Thymus (tissue), 11 donors: ENCODE measurements around the gene NUBP2. TPM values are rescaled to one million over a fixed set of nuclear protein-coding genes. Genes with fewer than 3 reads are reported as not detected.
"Not testable (repeated sequence)": the region's sequence is repeated elsewhere in the genome, so short reads cannot be mapped to it uniquely, and the experiment has no call there.

Experiments
- DNase-seq, 9 donors: peaks; one replicate each; pipeline ENCODE4 v3.0.0-alpha.2; 2013; ENCODE audit warnings: low spot score in 9 of 9, low read depth in 6 of 9, missing footprints in 1 of 9
- H3K27ac ChIP-seq, 2 donors: one replicate each; pipeline ENCODE4 v1.5.1; 2013; ENCODE audit warnings: control low read depth in 1 of 2, low read depth in 1 of 2, low read length in 1 of 2, mild to moderate bottlenecking in 1 of 2, moderate library complexity in 1 of 2
- H3K27me3 ChIP-seq, 2 donors: one replicate each; pipeline ENCODE4 v1.5.1; 2013; ENCODE audit warnings: low read length in 1 of 2; ENCODE audit not compliant: control insufficient read depth in 2 of 2, insufficient read depth in 1 of 2
- H3K36me3 ChIP-seq, 2 donors: one replicate each; pipeline ENCODE4 v1.5.1; 2013; ENCODE audit warnings: low read length in 1 of 2, mild to moderate bottlenecking in 1 of 2, moderate library complexity in 1 of 2; ENCODE audit not compliant: control insufficient read depth in 2 of 2, insufficient read depth in 2 of 2
- H3K4me1 ChIP-seq, 2 donors: one replicate each; pipeline ENCODE4 v1.5.1; 2013; ENCODE audit warnings: low read length in 2 of 2; ENCODE audit not compliant: control insufficient read depth in 2 of 2, insufficient read depth in 2 of 2
- H3K4me3 ChIP-seq, 2 donors: one replicate each; pipeline ENCODE4 v1.5.1; 2013; ENCODE audit warnings: low read length in 2 of 2, control low read depth in 1 of 2, mild to moderate bottlenecking in 1 of 2
- H3K9me3 ChIP-seq, 2 donors: one replicate each; pipeline ENCODE4 v1.5.1; 2013; ENCODE audit warnings: low read length in 1 of 2, mild to moderate bottlenecking in 1 of 2; ENCODE audit not compliant: control insufficient read depth in 2 of 2, insufficient read depth in 1 of 2
- WGBS: extraction: QIAGEN DNeasy Blood & Tissue Kit; methylation state at CpG from one replicate; pipeline ENCODE4 v1.1.7; 2013; 5-methylcytosine and 5-hydroxymethylcytosine counted together
- polyA plus RNA-seq: library from polyadenylated mRNA; stranded (reverse); fragments of 200-250 nt; gene quantifications from one replicate; pipeline ENCODE4 v1.2.3, GENCODE V29; 2013
- total RNA-seq: library from RNA; stranded (reverse); fragments of 120-200 nt; gene quantifications from one replicate; pipeline ENCODE4 v1.2.4, GENCODE V29; 2013
- donor health status: healthy.

The NUBP2 gene
- total and polyA plus RNA-seq, 2 donors: 73.9 to 80.6 TPM

DNA sequence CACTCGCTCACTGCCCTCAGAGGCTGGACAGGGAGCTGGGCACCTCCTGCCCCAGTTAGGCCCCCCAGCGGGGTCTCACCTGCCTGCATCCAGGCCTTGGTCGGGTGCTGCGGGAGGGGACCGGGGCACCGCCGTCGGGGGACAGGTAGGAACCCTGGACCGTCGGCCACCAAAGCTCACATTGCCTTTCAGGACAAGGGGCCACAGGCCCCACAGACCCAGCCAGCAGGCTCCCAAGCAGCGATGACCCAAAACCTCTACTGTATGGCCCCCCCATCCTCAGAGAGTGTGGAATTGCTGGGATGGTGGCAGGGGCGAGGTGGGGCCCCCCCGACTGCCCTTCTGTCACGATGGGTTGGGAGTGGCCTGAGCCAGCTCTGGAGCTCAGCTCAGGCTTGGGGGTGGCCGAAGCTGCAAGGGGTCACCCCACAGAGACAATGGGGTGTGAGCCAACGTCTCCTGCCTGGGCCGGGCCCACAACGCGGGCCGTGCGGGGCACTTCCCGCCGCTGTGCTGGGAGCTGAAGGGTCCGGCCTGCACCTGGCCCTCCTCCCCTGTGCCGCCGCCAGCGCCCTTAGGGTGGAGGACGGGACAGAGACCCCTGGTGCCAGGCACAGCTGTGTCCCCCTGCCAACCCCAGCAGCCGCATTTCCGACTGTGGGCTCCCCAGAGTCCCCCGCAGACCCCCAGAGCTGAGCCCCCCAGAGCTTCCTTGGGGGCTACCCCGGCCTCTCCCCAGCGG lies 10.2 kb downstream of the NUBP2 start:
- Histone ChIP-seq H3K27ac (no peak overlapping the region), H3K4me3 (no peak overlapping the region), H3K4me1 (peaks cover 0 to 3% of the 10 kb centered on the region in 2 donors), H3K27me3 (no peaks in the 10 kb centered on the region), H3K9me3 (peaks cover 0 to 6% of the 10 kb centered on the region in 2 donors), H3K36me3 (peaks cover 28 to 45% of the 10 kb centered on the region in 2 donors)
- DNase-seq: no peak
- 94% methylated on average over 33 of the region's 33 CpGs for WGBS

DNA sequence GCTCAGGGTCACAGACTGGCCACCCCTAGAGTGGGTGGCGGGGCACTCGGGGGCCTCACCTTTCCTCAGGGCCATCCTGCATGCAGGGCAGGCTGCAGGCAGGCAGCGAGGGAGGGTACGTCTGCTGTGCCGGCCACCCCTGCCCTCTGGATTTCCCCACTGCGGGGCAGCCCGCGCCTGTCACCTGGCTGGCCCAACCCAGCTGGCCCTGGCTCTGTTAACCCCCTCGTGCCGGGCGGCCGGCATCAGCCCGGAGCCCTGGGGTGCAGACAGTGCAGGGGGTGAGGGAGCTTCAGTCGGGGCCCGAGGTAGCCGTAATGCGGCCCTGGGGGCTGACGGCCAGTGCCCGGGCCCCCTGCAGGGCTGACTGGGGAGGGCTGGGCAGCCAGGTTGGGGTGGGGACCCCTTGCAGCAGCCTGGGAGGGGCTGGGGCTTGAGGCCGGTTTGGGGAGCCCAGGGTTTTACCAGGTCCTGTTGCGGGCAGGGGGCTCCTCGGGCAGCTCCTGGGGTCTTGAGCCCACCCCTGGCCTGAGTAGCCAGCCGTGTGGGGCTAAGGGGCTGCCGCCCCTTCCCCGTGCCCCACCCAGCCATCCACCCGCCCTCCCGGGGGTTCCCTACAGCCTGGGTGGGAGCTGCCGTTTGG lies 10.9 kb downstream of the NUBP2 start, which contains the start of gene IGFALS:
TSS of gene IGFALS (minus strand) at position 128 of the 643 bp plus-strand sequence. CDS start at position 75, 53 bp downstream.
- 88% methylated on average over 28 of the region's 28 CpGs for WGBS
- Histone ChIP-seq H3K4me3 (no peak within 1 kb of the TSS), H3K9me3 (peaks cover 1 to 13% of the 10 kb centered on the region in 2 donors), H3K27me3 (no peaks in the 10 kb centered on the region), H3K27ac (no peak within 1 kb of the TSS), H3K36me3 (peaks cover 22 to 38% of the 10 kb centered on the region in 2 donors), H3K4me1 (peaks cover 0 to 3% of the 10 kb centered on the region in 2 donors)
- DNase-seq: no peak

DNA sequence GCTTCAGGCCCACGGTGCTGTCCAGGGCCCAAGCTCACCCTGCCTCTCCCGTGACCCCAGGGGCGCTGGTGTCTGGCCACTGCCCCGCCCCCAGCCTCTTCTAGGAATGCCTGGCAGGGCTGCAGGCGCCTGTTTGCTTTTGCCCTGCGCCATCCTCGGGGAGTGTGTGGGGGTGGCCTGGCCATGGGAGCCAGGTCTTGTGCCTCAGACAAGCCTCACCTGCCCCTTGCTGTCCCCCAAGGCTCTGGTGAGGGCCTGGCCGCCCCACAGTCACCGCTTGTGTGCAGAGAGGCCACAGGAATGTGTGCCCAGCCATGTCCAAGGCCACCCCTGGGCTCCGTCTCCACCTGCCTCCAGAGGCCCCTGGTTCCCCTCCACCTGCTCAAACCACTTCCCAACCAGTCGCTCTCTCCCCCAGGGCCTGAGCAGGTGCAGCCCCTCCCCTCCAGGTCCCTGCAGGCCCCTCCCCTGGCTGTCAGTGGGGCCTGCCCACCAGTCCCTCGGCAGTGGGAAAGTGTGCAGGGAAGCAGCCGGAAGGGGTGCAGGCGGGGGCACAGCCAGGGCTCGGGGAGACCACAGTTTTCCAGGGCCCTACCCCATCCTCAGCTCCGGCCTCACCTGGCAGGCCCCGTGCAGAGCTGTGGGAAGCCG lies 11.6 kb downstream of the NUBP2 start:
- H3K4me3 ChIP-seq: no peak overlapping the region
- 86% methylated on average over 18 of the region's 18 CpGs for WGBS
- no peak for DNase-seq

DNA sequence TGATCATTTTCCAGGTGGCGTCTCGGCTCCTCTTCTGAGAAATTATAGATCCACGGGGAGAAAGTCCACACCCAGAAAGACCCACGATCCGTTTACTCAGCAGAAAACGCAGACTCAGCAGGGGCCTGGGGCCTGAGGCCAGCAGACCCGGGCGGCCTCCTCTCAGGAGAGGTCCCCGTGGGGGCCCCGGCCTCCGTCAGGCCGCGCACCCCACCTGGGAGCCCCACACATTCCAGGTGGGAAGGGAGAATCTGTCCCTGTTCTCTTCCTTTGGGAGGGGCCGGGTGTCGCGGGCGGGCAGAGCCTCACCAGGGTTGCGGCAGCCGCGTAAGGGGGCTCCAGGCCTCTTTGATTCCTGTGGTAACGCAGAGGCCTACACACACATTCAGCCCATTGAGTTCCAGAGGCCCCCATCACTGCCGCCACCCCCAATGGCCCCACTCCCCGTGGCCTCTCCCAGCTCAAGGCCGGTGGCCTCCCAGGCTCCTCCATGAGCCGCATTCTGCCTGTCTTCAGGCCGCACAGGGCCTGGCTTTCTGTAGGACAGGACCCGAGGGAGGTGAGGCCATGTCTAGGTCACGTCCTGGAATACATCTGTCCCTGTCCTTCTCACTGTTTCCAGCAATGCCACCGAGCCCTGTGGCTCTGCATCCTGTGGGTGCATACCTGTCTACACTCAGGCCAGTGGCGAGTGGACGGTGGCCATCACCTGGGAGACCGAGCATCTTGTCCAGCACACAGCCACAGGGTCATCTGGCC lies 12.3 kb downstream of the NUBP2 start:
- peaks cover 8 to 25% of the 10 kb centered on the region in 2 donors for H3K36me3 ChIP-seq
- 95% methylated on average over 32 of the region's 32 CpGs for WGBS
- H3K4me1 ChIP-seq: peaks cover 0 to 3% of the 10 kb centered on the region in 2 donors
- H3K9me3 ChIP-seq: peaks cover 1 to 20% of the 10 kb centered on the region in 2 donors
- no peak overlapping the region for H3K27ac ChIP-seq
- H3K4me3 ChIP-seq: no peak overlapping the region
- H3K27me3 ChIP-seq: no peaks in the 10 kb centered on the region
- no peak for DNase-seq

More for the DNA sequence above, 11.6 kb downstream of the NUBP2 start:
- Histone ChIP-seq H3K27me3 (no peaks in the 10 kb centered on the region), H3K9me3 (peaks cover 1 to 15% of the 10 kb centered on the region in 2 donors), H3K27ac (no peak overlapping the region), H3K4me1 (peaks cover 0 to 3% of the 10 kb centered on the region in 2 donors), H3K36me3 (peaks cover 15 to 32% of the 10 kb centered on the region in 2 donors)

DNA sequence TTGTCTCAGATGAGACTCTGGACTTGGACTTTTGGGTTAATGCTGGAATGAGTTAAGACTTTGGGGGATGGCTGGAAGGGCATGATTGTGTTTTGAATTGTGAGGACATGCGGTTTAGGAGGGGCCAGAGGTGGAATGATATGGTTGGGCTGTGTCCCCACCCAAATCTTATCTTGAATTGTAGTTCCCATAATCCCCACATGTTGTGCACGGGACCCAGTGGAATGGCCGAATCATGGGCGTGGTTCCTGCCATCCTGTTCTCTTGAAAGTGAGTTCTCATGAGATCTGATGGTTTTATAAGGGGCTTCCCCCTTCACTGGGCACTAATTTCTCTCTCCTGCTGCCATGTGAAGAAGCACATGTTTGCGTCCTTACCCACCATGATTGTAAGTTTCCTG lies 16.5 kb downstream of the NUBP2 start:
- 89% methylated on average over 5 of the region's 5 CpGs for WGBS
- not testable (repeated sequence) for DNase-seq, H3K4me1 ChIP-seq, H3K36me3 ChIP-seq, H3K4me3 ChIP-seq, H3K27ac ChIP-seq, H3K27me3 ChIP-seq
- peaks cover 1 to 16% of the 10 kb centered on the region in 2 donors for H3K9me3 ChIP-seq

DNA sequence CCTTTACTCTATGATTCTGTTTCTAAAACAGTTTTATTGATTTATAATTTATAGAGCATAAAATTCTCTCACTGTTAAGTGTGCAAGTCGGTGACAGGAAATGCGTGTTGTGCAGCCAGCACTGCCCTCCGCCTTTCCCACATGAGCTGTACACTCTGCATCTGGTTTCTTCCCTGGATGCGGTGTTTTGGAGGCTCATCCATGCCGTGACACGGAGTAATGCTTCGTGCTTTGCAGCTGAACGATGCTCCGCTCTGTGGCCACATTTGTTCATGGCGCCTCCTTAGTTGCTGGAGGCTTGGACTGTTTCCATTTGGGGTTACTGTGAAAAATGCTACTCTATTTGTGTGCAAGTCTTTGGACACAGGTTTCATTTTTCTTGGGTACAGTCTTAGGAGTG lies 17.9 kb downstream of the NUBP2 start:
- no peak for DNase-seq
- Histone ChIP-seq H3K9me3 (peaks cover 1 to 16% of the 10 kb centered on the region in 2 donors), H3K36me3 (no peaks in the 10 kb centered on the region), H3K4me3 (no peak overlapping the region), H3K27me3 (no peaks in the 10 kb centered on the region), H3K4me1 (no peaks in the 10 kb centered on the region), H3K27ac (no peak overlapping the region)
- 92% methylated on average over 10 of the region's 10 CpGs for WGBS

DNA sequence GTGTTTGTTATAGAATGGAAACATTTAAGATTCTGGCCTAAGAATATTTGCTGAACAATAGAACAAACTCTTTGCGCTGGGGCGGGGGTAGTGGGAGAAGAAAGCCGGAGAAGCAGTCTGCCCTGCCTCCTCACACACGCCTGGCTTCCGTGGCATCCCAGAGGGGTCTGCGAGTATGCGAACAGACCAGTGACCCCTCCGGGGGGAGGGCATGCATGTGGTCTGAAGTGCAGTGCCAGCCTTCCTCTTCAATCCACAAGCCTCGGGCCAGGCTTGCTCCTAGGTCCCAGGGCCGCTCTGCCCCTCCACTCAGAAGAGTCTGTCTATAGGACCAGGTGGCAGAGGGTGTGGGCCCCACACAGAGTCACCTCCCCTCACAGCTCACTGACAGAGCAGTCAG lies 24.9 kb downstream of the NUBP2 start:
- WGBS: 88% methylated on average over 10 of the region's 10 CpGs
- H3K4me1 ChIP-seq: no peaks in the 10 kb centered on the region
- H3K9me3 ChIP-seq: peaks cover 0 to 7% of the 10 kb centered on the region in 2 donors
- H3K27me3 ChIP-seq: no peaks in the 10 kb centered on the region
- peaks cover 22 to 28% of the 10 kb centered on the region in 2 donors for H3K36me3 ChIP-seq
- no peak for DNase-seq
- no peak overlapping the region for H3K4me3 ChIP-seq
- no peak overlapping the region for H3K27ac ChIP-seq

DNA sequence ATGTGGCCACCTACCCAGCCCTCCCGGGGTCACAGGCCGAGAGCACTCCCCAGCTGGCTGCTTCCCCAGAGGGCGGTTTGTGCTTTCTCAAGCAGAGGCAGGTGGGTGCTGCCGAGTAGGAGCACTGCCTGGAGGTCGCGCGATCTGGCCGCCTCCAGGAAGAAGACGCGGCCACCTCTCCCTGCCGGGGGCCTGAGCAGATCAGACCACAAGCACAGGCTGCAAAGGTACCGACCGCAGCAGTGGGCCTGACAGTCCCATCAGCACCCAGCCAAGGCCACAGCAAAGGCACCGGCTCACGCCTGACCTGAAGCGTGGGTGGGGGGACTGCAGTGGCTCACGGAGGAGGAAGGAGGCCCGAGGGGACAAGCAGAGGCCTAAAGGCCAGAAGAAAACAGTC lies 25.9 kb downstream of the NUBP2 start:
- WGBS: 82% methylated on average over 18 of the region's 18 CpGs
- Histone ChIP-seq H3K4me3 (no peak overlapping the region), H3K4me1 (no peaks in the 10 kb centered on the region), H3K27ac (no peak overlapping the region), H3K36me3 (peaks cover 25 to 30% of the 10 kb centered on the region in 2 donors), H3K9me3 (peaks cover 0 to 7% of the 10 kb centered on the region in 2 donors), H3K27me3 (no peaks in the 10 kb centered on the region)
- DNase-seq: no peak
